Glutamatergic neuron (in vitro differentiated cells): ENCODE measurements around the gene ZXDC. TPM values are rescaled to one million over a fixed set of nuclear protein-coding genes. Genes with fewer than 3 reads are reported as not detected.

Experiments
- DNase-seq: peaks from one replicate; pipeline ENCODE4 v3.0.0; 2022
- H3K27ac Mint-ChIP-seq: one replicate; pipeline ENCODE4 v1.8.0; 2020; ENCODE audit warnings: mild to moderate bottlenecking, mixed read lengths, inconsistent platforms; ENCODE audit not compliant: unreplicated experiment
- H3K27me3 Mint-ChIP-seq: one replicate; pipeline ENCODE4 v1.8.0; 2020; ENCODE audit warnings: mild to moderate bottlenecking, moderate library complexity, mixed read lengths, inconsistent platforms; ENCODE audit not compliant: unreplicated experiment
- H3K36me3 Mint-ChIP-seq: one replicate; pipeline ENCODE4 v1.8.0; 2020; ENCODE audit warnings: mild to moderate bottlenecking, mixed read lengths, inconsistent platforms; ENCODE audit not compliant: unreplicated experiment
- H3K4me1 Mint-ChIP-seq: one replicate; pipeline ENCODE4 v1.8.0; 2020; ENCODE audit warnings: mild to moderate bottlenecking, low read depth, mixed read lengths, inconsistent platforms; ENCODE audit not compliant: unreplicated experiment
- H3K4me3 Mint-ChIP-seq: one replicate; pipeline ENCODE4 v1.8.0; 2020; ENCODE audit warnings: mild to moderate bottlenecking, mixed read lengths, inconsistent platforms; ENCODE audit not compliant: unreplicated experiment
- H3K9me3 Mint-ChIP-seq: one replicate; pipeline ENCODE4 v1.8.0; 2020; ENCODE audit warnings: mild to moderate bottlenecking, moderate library complexity, mixed read lengths, inconsistent platforms; ENCODE audit not compliant: unreplicated experiment
- total RNA-seq: library from RNA; stranded (reverse); fragmentation: NEBNext Ultra II Directional; extraction: Animal tissue kit (Norgen Biotek cat#: 25700); gene quantifications from one replicate; pipeline ENCODE4 v1.2.1, GENCODE V29; 2021; ENCODE audit not compliant: unreplicated experiment
- TF ChIP-seq, protein P1 (sequence below): fragments of 200-600 bp; sonication (generic); IDR thresholded peaks from one replicate; pipeline ENCODE4 v1.5.0; 2021; ENCODE audit not compliant: partially characterized antibody, unreplicated experiment

ZXDC gene
- total RNA-seq, 1 donor from 2014 or later = 39.5 TPM

DNA sequence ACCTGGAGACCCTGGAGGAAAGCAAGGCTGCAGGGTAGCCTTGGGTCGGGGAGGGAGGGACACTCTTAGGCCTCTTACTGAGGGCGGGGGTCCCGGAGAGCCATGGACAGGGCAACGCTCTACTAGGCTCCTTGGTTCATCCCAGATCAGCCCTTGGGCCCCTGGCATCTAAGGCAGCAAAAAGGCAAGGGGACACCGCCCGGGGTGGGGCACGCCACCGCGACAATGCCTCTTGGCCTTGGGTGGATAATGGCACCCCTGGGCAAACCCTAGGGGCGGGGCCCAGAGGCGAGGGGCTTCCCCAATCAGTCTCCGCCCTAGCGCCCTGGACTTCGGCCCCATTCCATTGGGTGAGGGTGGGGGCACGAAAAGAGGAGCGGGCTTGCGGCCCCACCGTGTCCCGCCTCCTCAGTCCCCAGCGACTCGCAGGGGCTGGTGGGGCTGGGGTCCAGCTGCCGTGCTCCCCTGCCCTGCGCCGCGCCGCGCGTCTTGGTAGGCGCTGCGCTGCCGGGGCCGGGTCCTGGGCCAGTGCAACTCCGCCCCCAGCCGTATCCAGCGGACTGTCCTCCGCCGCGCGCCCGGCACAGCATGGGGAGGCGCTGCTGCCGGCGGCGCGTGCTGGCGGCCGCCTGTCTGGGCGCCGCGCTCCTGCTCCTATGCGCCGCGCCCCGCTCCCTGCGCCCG is 48.2 kb upstream of the ZXDC start, which contains the start of gene CHST13:
TSS of gene CHST13 (plus strand) at position 411 of the 684 bp plus-strand sequence. CDS start at position 589, 178 bp downstream.
- H3K9me3 Mint-ChIP-seq = peaks cover 2% of the 10 kb centered on the region
- TF ChIP-seq, protein P1, sequence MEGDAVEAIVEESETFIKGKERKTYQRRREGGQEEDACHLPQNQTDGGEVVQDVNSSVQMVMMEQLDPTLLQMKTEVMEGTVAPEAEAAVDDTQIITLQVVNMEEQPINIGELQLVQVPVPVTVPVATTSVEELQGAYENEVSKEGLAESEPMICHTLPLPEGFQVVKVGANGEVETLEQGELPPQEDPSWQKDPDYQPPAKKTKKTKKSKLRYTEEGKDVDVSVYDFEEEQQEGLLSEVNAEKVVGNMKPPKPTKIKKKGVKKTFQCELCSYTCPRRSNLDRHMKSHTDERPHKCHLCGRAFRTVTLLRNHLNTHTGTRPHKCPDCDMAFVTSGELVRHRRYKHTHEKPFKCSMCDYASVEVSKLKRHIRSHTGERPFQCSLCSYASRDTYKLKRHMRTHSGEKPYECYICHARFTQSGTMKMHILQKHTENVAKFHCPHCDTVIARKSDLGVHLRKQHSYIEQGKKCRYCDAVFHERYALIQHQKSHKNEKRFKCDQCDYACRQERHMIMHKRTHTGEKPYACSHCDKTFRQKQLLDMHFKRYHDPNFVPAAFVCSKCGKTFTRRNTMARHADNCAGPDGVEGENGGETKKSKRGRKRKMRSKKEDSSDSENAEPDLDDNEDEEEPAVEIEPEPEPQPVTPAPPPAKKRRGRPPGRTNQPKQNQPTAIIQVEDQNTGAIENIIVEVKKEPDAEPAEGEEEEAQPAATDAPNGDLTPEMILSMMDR = no peak
- H3K27me3 Mint-ChIP-seq = peaks cover 10% of the 10 kb centered on the region
- H3K27ac Mint-ChIP-seq = no peak within 1 kb of the TSS
- H3K4me3 Mint-ChIP-seq = peak within 1 kb of the TSS; percentile 68
- H3K4me1 Mint-ChIP-seq = peaks cover 8% of the 10 kb centered on the region
- H3K36me3 Mint-ChIP-seq = no peaks in the 10 kb centered on the region
- DNase-seq = peak; percentile 75

DNA sequence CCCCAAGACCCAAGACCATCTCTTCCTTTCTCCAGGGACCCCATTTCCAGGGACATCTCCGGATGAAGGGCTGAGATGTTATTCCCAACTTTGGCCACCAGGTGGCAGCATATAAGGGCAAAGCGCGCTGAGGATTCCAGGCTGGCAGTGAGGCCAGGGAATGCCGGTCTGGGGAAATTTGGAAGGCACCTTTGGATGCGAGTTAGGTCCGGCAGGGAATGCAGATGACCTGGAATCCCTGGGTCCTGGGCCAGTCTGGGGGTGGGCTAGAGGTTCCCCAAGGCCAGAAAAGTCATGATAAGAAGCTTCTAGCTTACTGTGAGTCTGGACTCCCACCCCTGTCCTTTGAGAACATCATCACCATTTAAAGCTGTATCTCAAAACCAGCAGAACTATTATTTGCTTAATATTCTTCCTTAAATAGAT is 46.7 kb upstream of the ZXDC start:
- TF ChIP-seq, protein P1 = peak; percentile 98
- H3K4me3 Mint-ChIP-seq = no peak overlapping the region
- no peaks in the 10 kb centered on the region for H3K36me3 Mint-ChIP-seq
- H3K9me3 Mint-ChIP-seq = no peaks in the 10 kb centered on the region
- peak; percentile 80 for DNase-seq
- peaks cover 8% of the 10 kb centered on the region for H3K4me1 Mint-ChIP-seq
- H3K27me3 Mint-ChIP-seq = peaks cover 9% of the 10 kb centered on the region
- no peak overlapping the region for H3K27ac Mint-ChIP-seq

DNA sequence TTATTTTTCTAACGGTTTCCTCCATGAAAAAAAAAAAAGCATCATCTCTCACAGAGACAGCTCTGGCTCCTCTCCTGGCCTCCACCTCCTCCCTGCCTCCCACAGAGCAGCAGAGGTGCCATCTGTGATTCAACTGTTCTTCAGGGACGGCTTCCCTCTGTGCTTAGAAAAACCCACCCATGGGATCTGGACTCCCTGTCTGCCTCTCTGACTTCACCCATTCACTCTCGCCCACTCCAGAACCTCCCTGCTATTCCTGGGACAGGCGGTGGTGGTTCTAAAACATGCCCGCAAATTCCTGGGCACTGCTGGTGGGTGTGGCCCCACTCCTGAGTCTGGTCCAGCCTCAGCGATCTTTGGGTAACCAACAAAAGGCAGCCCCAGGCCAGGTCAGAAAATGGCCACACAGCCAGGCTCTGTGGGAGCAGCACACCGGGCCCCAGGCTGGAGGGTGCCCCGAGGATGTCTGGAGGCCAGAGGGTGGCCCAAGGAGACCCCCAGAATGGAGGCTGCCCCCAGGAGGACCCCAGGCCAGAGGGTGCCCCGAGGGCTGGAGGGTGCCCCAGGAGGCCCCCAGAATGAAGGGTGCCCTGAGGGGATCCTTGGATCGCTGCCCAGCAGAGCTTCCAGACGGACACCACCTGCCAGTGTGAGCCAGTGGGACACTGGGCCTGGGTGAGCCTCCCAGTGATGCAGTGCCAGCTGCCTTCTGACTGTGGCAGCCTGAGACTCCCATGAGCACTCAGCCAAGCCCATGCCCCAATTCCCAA is 45.6 kb upstream of the ZXDC start:
- Mint-ChIP-seq H3K4me1 (peaks cover 8% of the 10 kb centered on the region), H3K4me3 (no peak overlapping the region), H3K36me3 (no peaks in the 10 kb centered on the region), H3K27ac (no peak overlapping the region), H3K27me3 (peaks cover 12% of the 10 kb centered on the region), H3K9me3 (no peaks in the 10 kb centered on the region)
- TF ChIP-seq, protein P1 = no peak
- peak; percentile 16 for DNase-seq

DNA sequence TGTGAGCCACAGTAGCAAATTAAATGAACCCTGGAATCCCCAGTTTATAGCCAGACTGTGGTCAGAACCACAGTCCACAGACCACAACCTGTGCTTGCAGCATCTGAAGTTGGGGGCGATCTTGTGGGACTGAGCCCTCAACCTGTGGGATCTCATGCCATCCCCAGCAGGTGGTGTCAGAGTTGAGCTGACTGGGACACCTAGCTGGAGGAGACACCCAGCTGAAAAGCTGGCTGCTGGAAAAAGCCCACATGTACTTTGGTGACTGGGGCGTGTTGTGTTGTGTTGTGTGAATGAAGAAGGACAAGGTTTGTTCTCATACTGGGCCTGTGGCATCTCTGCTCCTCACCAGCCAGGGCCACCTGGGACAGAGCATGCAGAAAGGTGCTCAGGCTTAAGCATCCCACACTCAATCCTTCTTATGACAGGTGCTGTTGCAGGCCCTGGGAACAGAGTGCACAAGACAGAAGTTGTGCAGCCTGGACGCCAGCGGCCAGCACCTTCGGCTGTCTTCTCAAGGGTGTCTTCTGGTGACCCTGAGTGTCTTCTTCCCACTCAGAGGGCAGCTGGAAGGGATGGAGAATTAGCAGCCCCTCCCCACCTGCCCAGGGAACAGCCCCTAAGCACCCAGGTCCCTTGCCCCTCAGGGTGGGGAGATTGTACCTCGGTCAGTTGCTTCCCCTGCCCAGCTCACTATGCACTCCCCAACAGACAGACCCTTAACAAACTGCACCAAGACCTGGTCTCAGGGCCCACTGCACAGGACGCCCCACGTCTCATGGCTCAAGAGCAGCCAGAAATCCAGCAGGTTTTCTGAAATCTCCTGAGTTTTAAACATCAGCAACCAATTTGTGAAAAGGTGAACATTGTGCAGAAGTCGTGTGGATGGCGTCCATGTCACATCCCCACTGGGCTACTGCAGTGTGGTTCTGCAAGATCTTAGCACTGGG is 44.1 kb upstream of the ZXDC start:
- Mint-ChIP-seq H3K27me3 (peaks cover 10% of the 10 kb centered on the region), H3K27ac (no peak overlapping the region), H3K4me3 (no peak overlapping the region), H3K4me1 (peaks cover 8% of the 10 kb centered on the region), H3K9me3 (no peaks in the 10 kb centered on the region), H3K36me3 (no peaks in the 10 kb centered on the region)
- DNase-seq = peak; percentile 7
- TF ChIP-seq, protein P1 = no peak
